SK-N-MC (cell line): ENCODE data around the gene NBPF14.
"Not testable (repeated sequence)": the region's sequence is repeated elsewhere in the genome, so short reads cannot be mapped to it uniquely, and the experiment has no call there.

Experiments
- DNase-seq: peaks from one replicate; pipeline ENCODE4 v3.0.0-alpha.2; 2011; ENCODE audit warnings: low read depth, low spot score
- H3K27ac ChIP-seq: fragments of 200-600 bp; sonication (generic); 2 replicates; pipeline ENCODE4 v1.5.1; 2016; ENCODE audit warnings: mixed run types
- H3K36me3 ChIP-seq: fragments of 200-600 bp; sonication (generic); 2 replicates; pipeline ENCODE4 v1.6.1; 2017; ENCODE audit warnings: antibody characterized with exemption, low read length, mixed read lengths; ENCODE audit not compliant: insufficient read depth
- H3K4me3 ChIP-seq: fragments of 200-600 bp; sonication (generic); 2 replicates; pipeline ENCODE4 v1.5.1; 2016
- H3K9ac ChIP-seq: fragments of 200-600 bp; sonication (generic); 2 replicates; pipeline ENCODE4 v1.8.0; 2017; ENCODE audit warnings: mixed run types, mixed read lengths; ENCODE audit not compliant: insufficient read length
- H3K9me3 ChIP-seq: fragments of 200-600 bp; sonication (generic); 2 replicates; pipeline ENCODE4 v1.6.1; 2017; ENCODE audit warnings: low read depth, mild to moderate bottlenecking, antibody characterized with exemption, low read length, moderate library complexity, mixed read lengths
- POLR2AphosphoS5 ChIP-seq: IDR thresholded peaks from 2 replicates; pipeline ENCODE4 v1.6.1; 2012; ENCODE audit warnings: mild to moderate bottlenecking, low read depth, low read length, borderline replicate concordance

Gene NBPF14

GRCh38 chr1:148522561-148523204 lies 73.1 kb downstream of the NBPF14 start:
- not testable (repeated sequence) for H3K9ac ChIP-seq, H3K27ac ChIP-seq

GRCh38 chr1:148522072-148522471 lies 73.7 kb downstream of the NBPF14 start:
- not testable (repeated sequence) for H3K9me3 ChIP-seq, H3K27ac ChIP-seq, H3K36me3 ChIP-seq, H3K4me3 ChIP-seq, DNase-seq, H3K9ac ChIP-seq

More at GRCh38 chr1:148522561-148523204, 73.1 kb downstream of the NBPF14 start:
- not testable (repeated sequence) for H3K4me3 ChIP-seq, H3K36me3 ChIP-seq, H3K9me3 ChIP-seq
- TF ChIP-seq POLR2AphosphoS5 = peak; percentile 98
- DNase-seq = peak; percentile 57

GRCh38 chr1:148514310-148514709 lies 81.5 kb downstream of the NBPF14 start:
- DNase-seq, H3K4me3 ChIP-seq, H3K9ac ChIP-seq, H3K36me3 ChIP-seq, H3K27ac ChIP-seq, H3K9me3 ChIP-seq: not testable (repeated sequence)

- DNase-seq, H3K36me3 ChIP-seq, H3K9ac ChIP-seq, H3K9me3 ChIP-seq, H3K4me3 ChIP-seq, H3K27ac ChIP-seq: not testable (repeated sequence)
Measured at GRCh38 chr1:148512571-148513184, 83.1 kb downstream of the NBPF14 start.

GRCh38 chr1:148493933-148494332 lies 101.9 kb downstream of the NBPF14 start:
- H3K4me3 ChIP-seq, H3K36me3 ChIP-seq, H3K27ac ChIP-seq, H3K9me3 ChIP-seq, DNase-seq, H3K9ac ChIP-seq: not testable (repeated sequence)

- not testable (repeated sequence) for H3K9me3 ChIP-seq, DNase-seq, H3K9ac ChIP-seq, H3K36me3 ChIP-seq, H3K4me3 ChIP-seq, H3K27ac ChIP-seq
Measured at GRCh38 chr1:148483029-148483428, 112.8 kb downstream of the NBPF14 start, which contains the start of gene PPIAL4G. PPIAL4G (minus strand) TSS chr1:148483302; CDS start chr1:148483252, 50 bp downstream.
